ENCODE measurements around the gene ITGBL1. TPM values are rescaled to one million over a fixed set of nuclear protein-coding genes. Genes with fewer than 3 reads are reported as not detected.

ITGBL1 gene
- total and polyA plus RNA-seq, 2 of the 13 experiments (the other 11 are each of a cell fraction or from before 2014, with no cell fraction given): 0.02 TPM; not detected in 1

GRCh38 chr13:101594936-101595335 lies 142.5 kb downstream of the ITGBL1 start:
- H3K4me2 ChIP-seq (ENCODE audit: low read depth, low read length): no peak overlapping the region
- in situ Hi-C loops (cut with HindIII; ENCODE audit: extremely low pct_ligation_motif_present, low pct_unique_long_range_greater_than_20kb): no loop called here
- H3K4me1 ChIP-seq (ENCODE audit: insufficient read depth, low read length): peaks cover 11% of the 10 kb centered on the region
- H3K27ac ChIP-seq (ENCODE audit: extremely low read length, insufficient read depth, low read length): no peak overlapping the region
- 19% methylated on average over 3 of the region's 5 CpGs for WGBS (ENCODE audit: low lambda C conversion rate)
- no peaks in the 10 kb centered on the region for H3K9me3 ChIP-seq (ENCODE audit: low read length)
- ATAC-seq (no peak), DNase-seq (ENCODE audit: low spot score) (no peak), FAIRE-seq (no peak)
- no peak overlapping the region for H3K9ac ChIP-seq (ENCODE audit: insufficient read depth, low read depth, low read length)
- ChIA-PET POLR2A (no interaction called here), CTCF (ENCODE audit: low intra/inter-chr PET ratio, low total read pairs) (no interaction called here)
- H3K36me3 ChIP-seq (replicated peaks in 1 of 2; ENCODE audit: control insufficient read depth in 1 of 2, insufficient read depth in 2 of 2, low read length in 2 of 2): no peaks in the 10 kb centered on the region
- no peaks in the 10 kb centered on the region for H4K20me1 ChIP-seq (ENCODE audit: insufficient read depth, low read length)
- no peaks in the 10 kb centered on the region for H3K79me2 ChIP-seq (ENCODE audit: insufficient read depth, low read length)
- intact Hi-C loops (cut with micrococcal nuclease; ENCODE audit: unreplicated experiment): no loop called here
- H3K27me3 ChIP-seq (ENCODE audit: control insufficient read depth in 1 of 2, insufficient read depth in 2 of 2, low read length in 2 of 2): no peaks in the 10 kb centered on the region
- no TSS peak for BruUV-seq (replicated peaks)
- H3K4me3 ChIP-seq (replicated peaks in 1 of 3; ENCODE audit: insufficient read depth in 1 of 3, low read depth in 2 of 3, low read length in 3 of 3): no peak overlapping the region
- no peak overlapping the region for H2AFZ ChIP-seq (ENCODE audit: low read length)
- TF ChIP-seq, protein P1, sequence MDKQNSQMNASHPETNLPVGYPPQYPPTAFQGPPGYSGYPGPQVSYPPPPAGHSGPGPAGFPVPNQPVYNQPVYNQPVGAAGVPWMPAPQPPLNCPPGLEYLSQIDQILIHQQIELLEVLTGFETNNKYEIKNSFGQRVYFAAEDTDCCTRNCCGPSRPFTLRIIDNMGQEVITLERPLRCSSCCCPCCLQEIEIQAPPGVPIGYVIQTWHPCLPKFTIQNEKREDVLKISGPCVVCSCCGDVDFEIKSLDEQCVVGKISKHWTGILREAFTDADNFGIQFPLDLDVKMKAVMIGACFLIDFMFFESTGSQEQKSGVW (CRISPR knock-in tag; IDR thresholded peaks at IDR 0.05; ENCODE audit: borderline replicate concordance): no peak
- TF ChIP-seq, protein P2, sequence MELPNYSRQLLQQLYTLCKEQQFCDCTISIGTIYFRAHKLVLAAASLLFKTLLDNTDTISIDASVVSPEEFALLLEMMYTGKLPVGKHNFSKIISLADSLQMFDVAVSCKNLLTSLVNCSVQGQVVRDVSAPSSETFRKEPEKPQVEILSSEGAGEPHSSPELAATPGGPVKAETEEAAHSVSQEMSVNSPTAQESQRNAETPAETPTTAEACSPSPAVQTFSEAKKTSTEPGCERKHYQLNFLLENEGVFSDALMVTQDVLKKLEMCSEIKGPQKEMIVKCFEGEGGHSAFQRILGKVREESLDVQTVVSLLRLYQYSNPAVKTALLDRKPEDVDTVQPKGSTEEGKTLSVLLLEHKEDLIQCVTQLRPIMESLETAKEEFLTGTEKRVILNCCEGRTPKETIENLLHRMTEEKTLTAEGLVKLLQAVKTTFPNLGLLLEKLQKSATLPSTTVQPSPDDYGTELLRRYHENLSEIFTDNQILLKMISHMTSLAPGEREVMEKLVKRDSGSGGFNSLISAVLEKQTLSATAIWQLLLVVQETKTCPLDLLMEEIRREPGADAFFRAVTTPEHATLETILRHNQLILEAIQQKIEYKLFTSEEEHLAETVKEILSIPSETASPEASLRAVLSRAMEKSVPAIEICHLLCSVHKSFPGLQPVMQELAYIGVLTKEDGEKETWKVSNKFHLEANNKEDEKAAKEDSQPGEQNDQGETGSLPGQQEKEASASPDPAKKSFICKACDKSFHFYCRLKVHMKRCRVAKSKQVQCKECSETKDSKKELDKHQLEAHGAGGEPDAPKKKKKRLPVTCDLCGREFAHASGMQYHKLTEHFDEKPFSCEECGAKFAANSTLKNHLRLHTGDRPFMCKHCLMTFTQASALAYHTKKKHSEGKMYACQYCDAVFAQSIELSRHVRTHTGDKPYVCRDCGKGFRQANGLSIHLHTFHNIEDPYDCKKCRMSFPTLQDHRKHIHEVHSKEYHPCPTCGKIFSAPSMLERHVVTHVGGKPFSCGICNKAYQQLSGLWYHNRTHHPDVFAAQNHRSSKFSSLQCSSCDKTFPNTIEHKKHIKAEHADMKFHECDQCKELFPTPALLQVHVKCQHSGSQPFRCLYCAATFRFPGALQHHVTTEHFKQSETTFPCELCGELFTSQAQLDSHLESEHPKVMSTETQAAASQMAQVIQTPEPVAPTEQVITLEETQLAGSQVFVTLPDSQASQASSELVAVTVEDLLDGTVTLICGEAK (IDR thresholded peaks at IDR 0.05): no peak
- TF ChIP-seq, protein P2 (CRISPR knock-in tag; IDR thresholded peaks at IDR 0.05): no peak
- no peak for TF ChIP-seq HNRNPL (IDR thresholded peaks at IDR 0.05; ENCODE audit: low read depth, low read length)
- no peak for TF ChIP-seq THAP7 (CRISPR knock-in tag; IDR thresholded peaks at IDR 0.05)
- TF ChIP-seq HNRNPK (IDR thresholded peaks at IDR 0.05; ENCODE audit: low read depth, low read length, poor library complexity, severe bottlenecking): no peak
- TF ChIP-seq RNF219 (CRISPR knock-in tag; IDR thresholded peaks at IDR 0.05): no peak
- TF ChIP-seq ZFYVE20 (CRISPR knock-in tag; IDR thresholded peaks at IDR 0.05; ENCODE audit: borderline replicate concordance, low read depth): no peak
- no peak for TF ChIP-seq ATM (IDR thresholded peaks at IDR 0.05; ENCODE audit: borderline replicate concordance)
- no peak for TF ChIP-seq SNAPC2 (CRISPR knock-in tag; IDR thresholded peaks at IDR 0.05)
- no peak for TF ChIP-seq ZNF772 (CRISPR knock-in tag; IDR thresholded peaks at IDR 0.05)
- no peak for TF ChIP-seq ZMYM3 (CRISPR knock-in tag; IDR thresholded peaks at IDR 0.05)
- no peak for TF ChIP-seq AHR (CRISPR knock-in tag; IDR thresholded peaks at IDR 0.05)

Measured in HepG2 (cell line).